Activated B cell treated with CpG ODN at 0.5 μM for 24 hours (primary cell): ENCODE measurements around the gene ZNF414. TPM values are rescaled to one million over a fixed set of nuclear protein-coding genes. Genes with fewer than 3 reads are reported as not detected.
A peak's percentile ranks its signal among the peaks of the same experiment; 100 is the strongest.

Source experiments
- ATAC-seq: fragments of 200-7000 bp; cut with Tn5 transposase; one replicate; pipeline ENCODE4 v1.10.0; 2021; ENCODE audit warnings: low read depth, mild to moderate bottlenecking, moderate library complexity
- CTCF ChIA-PET: fragments of 350-600 bp; sonication (Branson Sonifier 250); formaldehyde crosslinking; loops from one replicate; lab custom pipeline; 2021; ENCODE audit warnings: antibody characterized with exemption; lab: Charles Lee
- POLR2A ChIA-PET: fragments of 350-600 bp; sonication (Branson Sonifier 250); formaldehyde crosslinking; loops from one replicate; lab custom pipeline; 2021; ENCODE audit warnings: antibody characterized with exemption; lab: Charles Lee
- DNase-seq: peaks from one replicate; pipeline ENCODE4 v3.0.0; 2022
- H3K27ac Mint-ChIP-seq: one replicate; pipeline ENCODE4 v1.8.0; 2020; ENCODE audit warnings: mixed read lengths
- H3K27me3 Mint-ChIP-seq: one replicate; pipeline ENCODE4 v1.8.0; 2021; ENCODE audit warnings: mixed read lengths
- H3K36me3 Mint-ChIP-seq: one replicate; pipeline ENCODE4 v1.8.0; 2021; ENCODE audit warnings: low read depth, mixed read lengths
- H3K4me1 Mint-ChIP-seq: one replicate; pipeline ENCODE4 v1.8.0; 2021; ENCODE audit warnings: mixed read lengths
- H3K4me3 Mint-ChIP-seq: one replicate; pipeline ENCODE4 v1.8.0; 2020; ENCODE audit warnings: mild to moderate bottlenecking, mixed read lengths
- H3K9me3 Mint-ChIP-seq: one replicate; pipeline ENCODE4 v1.8.0; 2020; ENCODE audit warnings: mixed read lengths
- intact Hi-C: fragments of 100-400 bp; cut with micrococcal nuclease; formaldehyde crosslinking; loops from one replicate; pipeline ENCODE4 v1.15.1; 2024
- total RNA-seq: library from RNA; stranded (reverse); gene quantifications from 2 replicates; pipeline ENCODE4 v1.2.3, GENCODE V29; 2022
- TF ChIP-seq, protein P1 (sequence below): fragments of 200-600 bp; IDR thresholded peaks from one replicate; pipeline ENCODE4 v1.8.0; 2022; ENCODE audit warnings: antibody characterized with exemption, mild to moderate bottlenecking

The ZNF414 gene
- total RNA-seq, 1 donor from 2014 or later: 28.6 TPM

- POLR2A ChIA-PET: no interaction called here
- intact Hi-C loops: no loop called here
- DNase-seq: no peak
- no peaks in the 10 kb centered on the region for H3K9me3 Mint-ChIP-seq
- no peak overlapping the region for H3K4me3 Mint-ChIP-seq
- no peak for ATAC-seq
- H3K36me3 Mint-ChIP-seq: peaks cover 52% of the 10 kb centered on the region
- CTCF ChIA-PET: no interaction called here
- H3K27ac Mint-ChIP-seq: no peak overlapping the region
- H3K27me3 Mint-ChIP-seq: no peaks in the 10 kb centered on the region
- TF ChIP-seq, protein P1, sequence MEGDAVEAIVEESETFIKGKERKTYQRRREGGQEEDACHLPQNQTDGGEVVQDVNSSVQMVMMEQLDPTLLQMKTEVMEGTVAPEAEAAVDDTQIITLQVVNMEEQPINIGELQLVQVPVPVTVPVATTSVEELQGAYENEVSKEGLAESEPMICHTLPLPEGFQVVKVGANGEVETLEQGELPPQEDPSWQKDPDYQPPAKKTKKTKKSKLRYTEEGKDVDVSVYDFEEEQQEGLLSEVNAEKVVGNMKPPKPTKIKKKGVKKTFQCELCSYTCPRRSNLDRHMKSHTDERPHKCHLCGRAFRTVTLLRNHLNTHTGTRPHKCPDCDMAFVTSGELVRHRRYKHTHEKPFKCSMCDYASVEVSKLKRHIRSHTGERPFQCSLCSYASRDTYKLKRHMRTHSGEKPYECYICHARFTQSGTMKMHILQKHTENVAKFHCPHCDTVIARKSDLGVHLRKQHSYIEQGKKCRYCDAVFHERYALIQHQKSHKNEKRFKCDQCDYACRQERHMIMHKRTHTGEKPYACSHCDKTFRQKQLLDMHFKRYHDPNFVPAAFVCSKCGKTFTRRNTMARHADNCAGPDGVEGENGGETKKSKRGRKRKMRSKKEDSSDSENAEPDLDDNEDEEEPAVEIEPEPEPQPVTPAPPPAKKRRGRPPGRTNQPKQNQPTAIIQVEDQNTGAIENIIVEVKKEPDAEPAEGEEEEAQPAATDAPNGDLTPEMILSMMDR: no peak
- H3K4me1 Mint-ChIP-seq: no peaks in the 10 kb centered on the region
Observed at GRCh38 chr19:8529369-8530006, 15.5 kb upstream of the ZNF414 start.

DNA sequence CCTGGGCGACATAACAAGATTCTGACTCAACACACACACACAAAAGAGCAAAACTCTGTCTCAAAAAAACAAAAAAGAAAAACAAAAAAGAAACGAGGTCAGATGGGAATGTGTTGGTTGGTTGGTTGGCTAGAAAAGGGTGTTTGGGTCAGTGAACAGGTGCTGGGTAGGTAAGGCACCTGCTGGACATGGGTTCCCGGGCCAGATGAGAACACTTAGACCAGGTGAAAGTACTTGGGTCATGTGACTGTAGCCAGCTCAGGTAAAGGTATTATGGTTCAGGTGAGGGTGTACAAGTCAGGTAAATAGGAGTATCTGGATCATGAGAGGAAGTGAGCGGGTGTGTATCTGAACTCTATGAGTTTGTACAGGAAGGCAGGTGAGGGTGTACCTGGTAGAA lies 14.5 kb upstream of the ZNF414 start:
- ATAC-seq (no peak), DNase-seq (no peak)
- Mint-ChIP-seq H3K27me3 (no peaks in the 10 kb centered on the region), H3K36me3 (peaks cover 50% of the 10 kb centered on the region), H3K4me1 (no peaks in the 10 kb centered on the region), H3K4me3 (no peak overlapping the region), H3K27ac (peak overlapping the region; percentile 10), H3K9me3 (no peaks in the 10 kb centered on the region)
- POLR2A ChIA-PET: interaction anchor here (0.9 kb wide), 1 partner anchor 15 kb away, joined by 3 read pairs; the partner anchor contains the start of gene ZNF414
- intact Hi-C loops: no loop called here
- CTCF ChIA-PET: no interaction called here
- TF ChIP-seq, protein P1: no peak

GRCh38 chr19:8526345-8527091 lies 12.6 kb upstream of the ZNF414 start:
- H3K4me3 Mint-ChIP-seq: peak overlapping the region; percentile 9
- ChIA-PET POLR2A (interaction anchor here (3.4 kb wide), 1 partner anchor 13 kb away, joined by 30 read pairs; the partner anchor contains the start of gene ZNF414), CTCF (no interaction called here)
- intact Hi-C loops: no loop called here
- no peaks in the 10 kb centered on the region for H3K27me3 Mint-ChIP-seq
- ATAC-seq: peak; percentile 55
- no peak overlapping the region for H3K27ac Mint-ChIP-seq
- H3K36me3 Mint-ChIP-seq: peaks cover 44% of the 10 kb centered on the region
- H3K9me3 Mint-ChIP-seq: no peaks in the 10 kb centered on the region
- DNase-seq: peak; percentile 43
- TF ChIP-seq, protein P1: no peak
- H3K4me1 Mint-ChIP-seq: no peaks in the 10 kb centered on the region

DNA sequence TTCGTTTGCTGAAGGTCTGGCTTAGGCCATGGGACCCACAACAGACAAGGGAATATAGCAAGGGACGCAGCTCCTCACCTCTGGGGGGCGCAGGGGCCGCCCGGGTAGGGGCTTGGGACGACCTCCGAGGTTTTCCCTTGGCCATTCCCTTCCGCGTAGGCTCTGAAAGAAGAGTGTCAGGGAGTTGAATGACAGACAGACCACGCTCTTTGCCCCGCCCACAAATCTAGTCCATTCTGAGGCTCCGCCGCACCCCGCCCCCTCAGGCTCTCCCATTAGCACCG lies 11.4 kb upstream of the ZNF414 start:
- ChIA-PET POLR2A (interaction anchor here (0.6 to 3.4 kb wide), 2 partner anchors 11 to 54 kb away, joined by 12 to 30 read pairs; partner anchors contain the start of gene ZNF414), CTCF (interaction anchor here (1.1 kb wide), 1 partner anchor 54 kb away, joined by 4 read pairs; no protein-coding TSS in a partner anchor)
- no peaks in the 10 kb centered on the region for H3K9me3 Mint-ChIP-seq
- H3K4me1 Mint-ChIP-seq: no peaks in the 10 kb centered on the region
- no peak overlapping the region for H3K4me3 Mint-ChIP-seq
- DNase-seq: no peak
- TF ChIP-seq, protein P1: no peak
- H3K27me3 Mint-ChIP-seq: no peaks in the 10 kb centered on the region
- H3K27ac Mint-ChIP-seq: no peak overlapping the region
- peaks cover 43% of the 10 kb centered on the region for H3K36me3 Mint-ChIP-seq
- no peak for ATAC-seq
- intact Hi-C loops: no loop called here

GRCh38 chr19:8519388-8519787 lies 5.4 kb upstream of the ZNF414 start:
- H3K4me3 Mint-ChIP-seq: no peak overlapping the region
- TF ChIP-seq, protein P1: no peak
- ChIA-PET CTCF (interaction anchor here (0.5 to 1.2 kb wide), 2 partner anchors 59 to 62 kb away, joined by 3 read pairs; no protein-coding TSS in a partner anchor), POLR2A (interaction anchor here (0.7 kb wide), 2 partner anchors 57 to 227 kb away, joined by 3 to 4 read pairs; no protein-coding TSS in a partner anchor)
- no peaks in the 10 kb centered on the region for H3K9me3 Mint-ChIP-seq
- ATAC-seq: no peak
- no peak overlapping the region for H3K27ac Mint-ChIP-seq
- H3K27me3 Mint-ChIP-seq: no peaks in the 10 kb centered on the region
- intact Hi-C loops: no loop called here
- peaks cover 12% of the 10 kb centered on the region for H3K36me3 Mint-ChIP-seq
- peaks cover 17% of the 10 kb centered on the region for H3K4me1 Mint-ChIP-seq
- DNase-seq: no peak
